ENCODE results near the gene LRRIQ4. TPM values are rescaled to one million over a fixed set of nuclear protein-coding genes. Genes with fewer than 3 reads are reported as not detected.
A peak's percentile ranks its signal among the peaks of the same experiment; 100 is the strongest.

Gene LRRIQ4
- total RNA-seq, 2 experiments from 2014 or later: not detected

- Mint-ChIP-seq H3K4me1 (no peaks in the 10 kb centered on the region), H3K36me3 (ENCODE audit: low read depth) (no peaks in the 10 kb centered on the region), H3K27ac (no peak overlapping the region), H3K4me3 (no peak overlapping the region), H3K9me3 (no peaks in the 10 kb centered on the region), H3K27me3 (peaks cover 5% of the 10 kb centered on the region)
- no peak for DNase-seq
- ChIA-PET CTCF (no interaction called here), POLR2A (interaction anchor here (0.6 kb wide), 1 partner anchor 431 kb away, joined by 3 read pairs; no protein-coding TSS in a partner anchor)
Measured at GRCh38 chr3:169846458-169847193, 34.0 kb downstream of the LRRIQ4 start.

GRCh38 chr3:169847896-169848295, 35.2 kb downstream of the LRRIQ4 start:
- H3K36me3 Mint-ChIP-seq (ENCODE audit: low read depth): no peaks in the 10 kb centered on the region
- no peak overlapping the region for H3K27ac Mint-ChIP-seq
- H3K9me3 Mint-ChIP-seq: no peaks in the 10 kb centered on the region
- POLR2A ChIA-PET: no interaction called here
- no peak overlapping the region for H3K4me3 Mint-ChIP-seq
- DNase-seq: no peak
- peaks cover 5% of the 10 kb centered on the region for H3K27me3 Mint-ChIP-seq
- H3K4me1 Mint-ChIP-seq: no peaks in the 10 kb centered on the region
- CTCF ChIA-PET: interaction anchor here (0.5 to 1.0 kb wide), 2 partner anchors 15 to 63 kb away, joined by 3 to 4 read pairs; no protein-coding TSS in a partner anchor

GRCh38 chr3:169848741-169849140, 36.1 kb downstream of the LRRIQ4 start:
- Mint-ChIP-seq H3K36me3 (ENCODE audit: low read depth) (no peaks in the 10 kb centered on the region), H3K4me1 (no peaks in the 10 kb centered on the region), H3K4me3 (no peak overlapping the region), H3K27ac (no peak overlapping the region), H3K27me3 (peaks cover 7% of the 10 kb centered on the region), H3K9me3 (no peaks in the 10 kb centered on the region)
- DNase-seq: no peak
- ChIA-PET CTCF (no interaction called here), POLR2A (no interaction called here)

GRCh38 chr3:169850618-169851017, 37.9 kb downstream of the LRRIQ4 start:
- peaks cover 9% of the 10 kb centered on the region for H3K27me3 Mint-ChIP-seq
- H3K27ac Mint-ChIP-seq: no peak overlapping the region
- CTCF ChIA-PET: no interaction called here
- DNase-seq: no peak
- H3K9me3 Mint-ChIP-seq: no peaks in the 10 kb centered on the region
- POLR2A ChIA-PET: no interaction called here
- no peaks in the 10 kb centered on the region for H3K4me1 Mint-ChIP-seq
- no peak overlapping the region for H3K4me3 Mint-ChIP-seq
- H3K36me3 Mint-ChIP-seq (ENCODE audit: low read depth): no peaks in the 10 kb centered on the region

- Mint-ChIP-seq H3K4me3 (no peak overlapping the region), H3K9me3 (no peaks in the 10 kb centered on the region), H3K4me1 (no peaks in the 10 kb centered on the region), H3K36me3 (ENCODE audit: low read depth) (no peaks in the 10 kb centered on the region), H3K27ac (no peak overlapping the region), H3K27me3 (peaks cover 13% of the 10 kb centered on the region)
- DNase-seq: no peak
- ChIA-PET CTCF (interaction anchor here (0.6 kb wide), 1 partner anchor 323 kb away, joined by 3 read pairs; no protein-coding TSS in a partner anchor), POLR2A (no interaction called here)
Measured at GRCh38 chr3:169855514-169855913, 42.8 kb downstream of the LRRIQ4 start.

GRCh38 chr3:169857811-169858210, 45.1 kb downstream of the LRRIQ4 start:
- no peak for DNase-seq
- H3K9me3 Mint-ChIP-seq: no peaks in the 10 kb centered on the region
- H3K4me3 Mint-ChIP-seq: no peak overlapping the region
- no peaks in the 10 kb centered on the region for H3K36me3 Mint-ChIP-seq (ENCODE audit: low read depth)
- peaks cover 16% of the 10 kb centered on the region for H3K27me3 Mint-ChIP-seq
- no peak overlapping the region for H3K27ac Mint-ChIP-seq
- H3K4me1 Mint-ChIP-seq: no peaks in the 10 kb centered on the region
- CTCF ChIA-PET: interaction anchor here (0.6 to 1.7 kb wide), 3 partner anchors 17 to 1620 kb away, joined by 3 to 5 read pairs (median 4); no protein-coding TSS in a partner anchor
- POLR2A ChIA-PET: no interaction called here

- POLR2A ChIA-PET: no interaction called here
- Mint-ChIP-seq H3K36me3 (ENCODE audit: low read depth) (no peaks in the 10 kb centered on the region), H3K4me3 (no peak overlapping the region), H3K27me3 (peaks cover 12% of the 10 kb centered on the region), H3K4me1 (peaks cover 24% of the 10 kb centered on the region), H3K9me3 (no peaks in the 10 kb centered on the region), H3K27ac (no peak overlapping the region)
- CTCF ChIA-PET: interaction anchor here (0.6 to 1.6 kb wide), 7 partner anchors 9 to 1942 kb away, joined by 3 to 5 read pairs (median 3); no protein-coding TSS in a partner anchor
- DNase-seq: no peak
Measured at GRCh38 chr3:169861871-169862270, 49.2 kb downstream of the LRRIQ4 start.

GRCh38 chr3:169863458-169863899, 50.8 kb downstream of the LRRIQ4 start:
- ChIA-PET CTCF (interaction anchor here (1.1 to 1.6 kb wide), 4 partner anchors 16 to 36 kb away, joined by 3 read pairs; no protein-coding TSS in a partner anchor), POLR2A (interaction anchor here (0.7 kb wide), 1 partner anchor 99 kb away, joined by 3 read pairs; the partner anchor contains the start of gene TERC)
- Mint-ChIP-seq H3K9me3 (no peaks in the 10 kb centered on the region), H3K4me3 (no peak overlapping the region), H3K27me3 (peaks cover 10% of the 10 kb centered on the region), H3K4me1 (peaks cover 24% of the 10 kb centered on the region), H3K27ac (no peak overlapping the region), H3K36me3 (ENCODE audit: low read depth) (no peaks in the 10 kb centered on the region)
- peak; percentile 71 for DNase-seq

GRCh38 chr3:169864270-169864669, 51.6 kb downstream of the LRRIQ4 start:
- no peaks in the 10 kb centered on the region for H3K9me3 Mint-ChIP-seq
- ChIA-PET POLR2A (no interaction called here), CTCF (interaction anchor here (1.1 kb wide), 1 partner anchor 24 kb away, joined by 3 read pairs; no protein-coding TSS in a partner anchor)
- H3K36me3 Mint-ChIP-seq (ENCODE audit: low read depth): no peaks in the 10 kb centered on the region
- H3K4me3 Mint-ChIP-seq: no peak overlapping the region
- no peak for DNase-seq
- H3K27ac Mint-ChIP-seq: no peak overlapping the region
- H3K27me3 Mint-ChIP-seq: peaks cover 9% of the 10 kb centered on the region
- peaks cover 26% of the 10 kb centered on the region for H3K4me1 Mint-ChIP-seq

GRCh38 chr3:169865176-169865767, 52.6 kb downstream of the LRRIQ4 start:
- Mint-ChIP-seq H3K36me3 (ENCODE audit: low read depth) (no peaks in the 10 kb centered on the region), H3K4me1 (peaks cover 34% of the 10 kb centered on the region), H3K27me3 (peaks cover 8% of the 10 kb centered on the region), H3K27ac (peak overlapping the region; percentile 84), H3K4me3 (no peak overlapping the region), H3K9me3 (no peaks in the 10 kb centered on the region)
- CTCF ChIA-PET: interaction anchor here (0.6 to 0.7 kb wide), 2 partner anchors 25 to 102 kb away, joined by 3 to 5 read pairs; no protein-coding TSS in a partner anchor
- DNase-seq: no peak
- POLR2A ChIA-PET: no interaction called here

- ChIA-PET POLR2A (no interaction called here), CTCF (interaction anchor here (0.6 kb wide), 1 partner anchor 401 kb away, joined by 3 read pairs; no protein-coding TSS in a partner anchor)
- no peak overlapping the region for H3K27ac Mint-ChIP-seq
- H3K4me1 Mint-ChIP-seq: peaks cover 51% of the 10 kb centered on the region
- no peaks in the 10 kb centered on the region for H3K36me3 Mint-ChIP-seq (ENCODE audit: low read depth)
- no peaks in the 10 kb centered on the region for H3K9me3 Mint-ChIP-seq
- no peak for DNase-seq
- peaks cover 3% of the 10 kb centered on the region for H3K27me3 Mint-ChIP-seq
- no peak overlapping the region for H3K4me3 Mint-ChIP-seq
Measured at GRCh38 chr3:169867584-169868210, 55.0 kb downstream of the LRRIQ4 start.

- H3K27me3 Mint-ChIP-seq: peaks cover 3% of the 10 kb centered on the region
- DNase-seq: no peak
- H3K9me3 Mint-ChIP-seq: no peaks in the 10 kb centered on the region
- CTCF ChIA-PET: interaction anchor here (0.6 kb wide), 1 partner anchor 400 kb away, joined by 3 read pairs; no protein-coding TSS in a partner anchor
- no peak overlapping the region for H3K4me3 Mint-ChIP-seq
- peaks cover 51% of the 10 kb centered on the region for H3K4me1 Mint-ChIP-seq
- no peaks in the 10 kb centered on the region for H3K36me3 Mint-ChIP-seq (ENCODE audit: low read depth)
- POLR2A ChIA-PET: no interaction called here
- no peak overlapping the region for H3K27ac Mint-ChIP-seq
Measured at GRCh38 chr3:169868369-169868768, 55.7 kb downstream of the LRRIQ4 start.

Data from activated CD4-positive, alpha-beta T cell treated with anti-CD3 and anti-CD28 coated beads, Interleukin-2, amount 10 ng/mL, durations not matched to agents 7 days and 5 days (primary cell).